HCT116 (cell line): ENCODE data around the gene TMEM217. TPM values are rescaled to one million over a fixed set of nuclear protein-coding genes. Genes with fewer than 3 reads are reported as not detected.

Source experiments
- ATAC-seq: fragments of 200-7000 bp; cut with Tn5 transposase; 2 replicates; pipeline ENCODE4 v1.9.1; 2020; ENCODE audit warnings: mild to moderate bottlenecking, moderate library complexity
- BruUV-seq: library from RNA; stranded (reverse); fragments of 400-500 nt; replicated peaks from 2 replicates; lab custom pipeline; 2021; lab: Mats Ljungman, UMichigan
- CTCF ChIA-PET: fragments of 300-600 bp; sonication (Branson Sonifier 250); formaldehyde crosslinking; loops from one replicate; lab custom pipeline; 2021; ENCODE audit warnings: antibody characterized with exemption; lab: Charles Lee
- POLR2A ChIA-PET: fragments of 300-600, 350-600 bp; sonication (Branson Sonifier 250); formaldehyde crosslinking; loops from one replicate; lab custom pipeline; 2021; ENCODE audit warnings: antibody characterized with exemption; lab: Charles Lee
- RAD21 ChIA-PET, 2 experiments: fragments of 300-600 bp; sonication (Branson Sonifier 250); formaldehyde crosslinking; loops; one replicate each; lab custom pipeline; 2023; ENCODE audit warnings: low total read pairs in 2 of 2; ENCODE audit not compliant: uncharacterized antibody in 2 of 2, unreplicated experiment in 2 of 2, low non-redundant PET in 1 of 2; lab: Charles Lee
- DNase-seq: peaks from one replicate; pipeline ENCODE4 v3.0.0-alpha.2; 2010; ENCODE audit warnings: low read depth, low spot score
- H2AFZ ChIP-seq: fragments of 200-600 bp; shearing (Covaris generic), sonication (generic); 2 replicates; pipeline ENCODE4 v1.6.1; 2017; ENCODE audit warnings: low read depth, mixed run types, mixed read lengths, antibody characterized with exemption, low read length; ENCODE audit not compliant: poor library complexity, severe bottlenecking
- H3K27ac ChIP-seq: 2 replicates; pipeline ENCODE4 v1.5.1; 2012; ENCODE audit warnings: low read depth, low read length
- H3K27me3 ChIP-seq: fragments of 200-600 bp; sonication (generic); 2 replicates; pipeline ENCODE4 v1.6.1; 2016; ENCODE audit warnings: mixed run types, low read length, mixed read lengths; ENCODE audit not compliant: insufficient read depth
- H3K36me3 ChIP-seq, 2 experiments: fragments of 200-500 bp in 1 of 2; fragments of 200-600 bp in 1 of 2; sonication (Bioruptor generic) in 1 of 2; sonication (generic) in 1 of 2; 2 replicates each; pipeline versions ENCODE4 v1.5.1 to v1.6.1; 2014 to 2016; ENCODE audit warnings: low read length in 2 of 2, inconsistent platforms in 1 of 2, mixed read lengths in 1 of 2, mixed run types in 1 of 2; ENCODE audit not compliant: insufficient read depth in 2 of 2, control insufficient read depth in 1 of 2
- H3K4me1 ChIP-seq, 2 experiments: fragments of 200-600 bp in 1 of 2; sonication (generic) in 1 of 2; 2 replicates each; pipeline versions ENCODE4 v1.5.1 to v1.6.1; 2012 to 2017; ENCODE audit warnings: low read length in 2 of 2, inconsistent platforms in 1 of 2, mild to moderate bottlenecking in 1 of 2, mixed read lengths in 1 of 2, mixed run types in 1 of 2, moderate library complexity in 1 of 2; ENCODE audit not compliant: insufficient read depth in 2 of 2, control insufficient read depth in 1 of 2
- H3K4me2 ChIP-seq: fragments of 200-600 bp; sonication (generic); 2 replicates; pipeline ENCODE4 v1.6.1; 2017; ENCODE audit warnings: mixed run types, low read length, mixed read lengths
- H3K4me3 ChIP-seq, 2 experiments: fragments of 200-600 bp in 1 of 2; sonication (generic) in 1 of 2; replicated peaks in 1 of 2; 2 replicates each; pipeline ENCODE4 v1.5.1; 2011 to 2016; ENCODE audit warnings: low read length in 2 of 2, control low read depth in 1 of 2, low read depth in 1 of 2, mild to moderate bottlenecking in 1 of 2, mixed read lengths in 1 of 2, mixed run types in 1 of 2
- H3K79me2 ChIP-seq: fragments of 200-600 bp; sonication (generic); 2 replicates; pipeline ENCODE4 v1.6.1; 2017; ENCODE audit warnings: mild to moderate bottlenecking, mixed run types, low read length, moderate library complexity, mixed read lengths; ENCODE audit not compliant: insufficient read depth
- H3K9ac ChIP-seq: fragments of 200-600 bp; sonication (generic); 2 replicates; pipeline ENCODE4 v1.6.1; 2016; ENCODE audit warnings: low read length, mixed read lengths
- H3K9me2 ChIP-seq: fragments of 200-600 bp; sonication (generic), shearing (Covaris generic); 2 replicates; pipeline ENCODE4 v1.6.1; 2017; ENCODE audit warnings: mixed run types, mild to moderate bottlenecking, moderate library complexity; ENCODE audit not compliant: insufficient read depth
- H3K9me3 ChIP-seq, 2 experiments: fragments of 200-500 bp in 1 of 2; fragments of 200-600 bp in 1 of 2; sonication (Bioruptor generic) in 1 of 2; sonication (generic) in 1 of 2; 2 replicates each; pipeline ENCODE4 v1.6.1; 2014 to 2017; ENCODE audit warnings: low read length in 2 of 2, mixed read lengths in 2 of 2, inconsistent platforms in 1 of 2, low read depth in 1 of 2, mild to moderate bottlenecking in 1 of 2, mixed run types in 1 of 2, moderate library complexity in 1 of 2; ENCODE audit not compliant: control insufficient read depth in 1 of 2, insufficient read depth in 1 of 2
- H4K20me1 ChIP-seq: fragments of 200-600 bp; sonication (generic), shearing (Covaris generic); 2 replicates; pipeline ENCODE4 v1.6.1; 2017; ENCODE audit warnings: mixed run types, mild to moderate bottlenecking, moderate library complexity; ENCODE audit not compliant: insufficient read depth
- CBX3 ChIP-seq: IDR thresholded peaks from 2 replicates; pipeline ENCODE4 v1.6.1; 2012; ENCODE audit warnings: low read depth
- CEBPB ChIP-seq: IDR thresholded peaks from 2 replicates; pipeline ENCODE4 v1.6.1; 2012; ENCODE audit warnings: low read depth
- EGR1 ChIP-seq: IDR thresholded peaks from 2 replicates; pipeline ENCODE4 v1.6.1; 2012; ENCODE audit warnings: low read depth
- EZH2 ChIP-seq: fragments of 200-600 bp; sonication (generic); IDR thresholded peaks from 2 replicates; pipeline ENCODE4 v1.6.1; 2017; ENCODE audit warnings: antibody characterized with exemption, mixed run types
- FOSL1 ChIP-seq: IDR thresholded peaks from 2 replicates; pipeline ENCODE4 v1.6.1; 2012; ENCODE audit warnings: low read depth
- JUND ChIP-seq: IDR thresholded peaks from 2 replicates; pipeline ENCODE4 v1.6.1; 2012
- POLR2A ChIP-seq: IDR thresholded peaks from 2 replicates; pipeline ENCODE4 v1.7.0; 2011; ENCODE audit warnings: borderline replicate concordance; ENCODE audit not compliant: insufficient read depth, insufficient read length; ENCODE audit errors: extremely low read depth
- POLR2AphosphoS5 ChIP-seq: IDR thresholded peaks from 2 replicates; pipeline ENCODE4 v1.6.1; 2011; ENCODE audit warnings: mild to moderate bottlenecking, low read depth, low read length, moderate library complexity
- SP1 ChIP-seq: IDR thresholded peaks from 2 replicates; pipeline ENCODE4 v1.6.1; 2012; ENCODE audit warnings: low read depth
- SRF ChIP-seq: IDR thresholded peaks from 2 replicates; pipeline ENCODE4 v1.6.1; 2012; ENCODE audit warnings: low read depth
- TCF7L2 ChIP-seq: IDR thresholded peaks from 2 replicates; pipeline ENCODE4 v1.7.0; 2011; ENCODE audit warnings: borderline replicate concordance, inconsistent platforms; ENCODE audit not compliant: insufficient read depth, insufficient read length; ENCODE audit errors: extremely low read depth
- ZNF274 ChIP-seq: fragments of 200-500 bp; sonication (Bioruptor generic); IDR thresholded peaks from 2 replicates; pipeline ENCODE4 v1.6.1; 2014; ENCODE audit warnings: mild to moderate bottlenecking, low read depth, low read length, inconsistent platforms
- intact Hi-C: fragments of 100-400 bp; cut with micrococcal nuclease; formaldehyde crosslinking; loops from 2 replicates; pipeline ENCODE4 v1.10.0; 2022
- total RNA-seq: library from RNA; stranded (reverse); gene quantifications from one replicate; pipeline ENCODE4 v1.2.1, GENCODE V29; 2021; ENCODE audit not compliant: unreplicated experiment
- TF ChIP-seq, protein P1 (sequence below): IDR thresholded peaks from 2 replicates; pipeline ENCODE4 v1.6.1; 2012
- TF ChIP-seq, protein P2 (sequence below): IDR thresholded peaks from 2 replicates; pipeline ENCODE4 v1.6.1; 2012; ENCODE audit warnings: low read depth

TMEM217 gene
- total RNA-seq, 1 experiment from 2014 or later, result 0.98 TPM

DNA sequence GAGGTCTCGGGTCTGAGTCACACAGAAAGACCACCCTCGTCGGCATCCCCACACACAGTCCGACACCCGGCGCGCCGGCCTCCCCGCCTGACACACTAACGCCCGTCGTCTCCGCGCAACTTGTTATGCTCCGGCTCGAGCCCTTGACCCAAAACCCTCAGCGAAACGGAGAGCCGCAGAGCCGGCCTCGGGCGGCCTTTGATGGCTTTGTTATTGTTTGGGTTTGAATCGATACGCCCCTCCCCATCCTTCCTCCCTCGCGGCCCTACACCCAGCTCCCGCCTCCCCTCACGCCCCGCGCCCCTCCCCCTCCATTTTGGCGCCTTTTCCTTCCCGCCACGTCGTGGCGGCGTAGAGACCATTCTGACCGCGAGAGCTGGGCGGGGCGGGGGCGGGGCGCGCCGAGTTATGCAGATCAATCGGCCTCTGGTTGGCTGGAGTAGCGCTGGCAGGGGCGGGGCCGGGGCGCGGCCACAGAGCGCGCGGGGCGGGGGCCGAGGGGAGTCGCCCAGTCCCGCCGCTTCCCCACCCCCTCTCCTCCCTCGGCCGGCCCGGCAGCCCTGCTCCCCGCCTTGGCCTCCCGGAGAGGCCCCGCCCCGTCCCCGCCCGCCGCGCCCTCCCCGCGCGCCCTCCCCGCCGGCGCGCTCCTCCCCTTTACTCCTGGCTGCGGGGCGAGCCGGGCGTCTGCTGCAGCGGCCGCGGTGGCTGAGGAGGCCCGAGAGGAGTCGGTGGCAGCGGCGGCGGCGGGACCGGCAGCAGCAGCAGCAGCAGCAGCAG is 88.3 kb downstream of the TMEM217 start, which contains the start of gene PIM1:
PIM1 (plus strand) TSS at position 657 of the 777 bp plus-strand sequence. CDS start 424 bp downstream, outside the sequence.
- peaks cover 14% of the 10 kb centered on the region; the same call in 1 of the 2 replicates for H3K79me2 ChIP-seq
- peak within 1 kb of the TSS; percentile 86 for H3K9ac ChIP-seq
- no TSS peak for BruUV-seq
- ATAC-seq (peak; percentile 87), DNase-seq (peak; percentile 87)
- peaks cover 19 to 34% of the 10 kb centered on the region in 2 experiments for H3K4me1 ChIP-seq
- TF ChIP-seq EZH2 (no peak), CEBPB (no peak), ZNF274 (no peak), TCF7L2 (peak; percentile 83), POLR2A (peak; percentile 25), SP1 (peak; percentile 70), POLR2AphosphoS5 (peak; percentile 72), FOSL1 (no peak), EGR1 (peak; percentile 71), SRF (no peak), CBX3 (peak; percentile 62; the same call in 1 of the 2 replicates), JUND (no peak)
- TF ChIP-seq, protein P1, sequence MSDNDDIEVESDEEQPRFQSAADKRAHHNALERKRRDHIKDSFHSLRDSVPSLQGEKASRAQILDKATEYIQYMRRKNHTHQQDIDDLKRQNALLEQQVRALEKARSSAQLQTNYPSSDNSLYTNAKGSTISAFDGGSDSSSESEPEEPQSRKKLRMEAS, result peak; percentile 87
- TF ChIP-seq, protein P2, sequence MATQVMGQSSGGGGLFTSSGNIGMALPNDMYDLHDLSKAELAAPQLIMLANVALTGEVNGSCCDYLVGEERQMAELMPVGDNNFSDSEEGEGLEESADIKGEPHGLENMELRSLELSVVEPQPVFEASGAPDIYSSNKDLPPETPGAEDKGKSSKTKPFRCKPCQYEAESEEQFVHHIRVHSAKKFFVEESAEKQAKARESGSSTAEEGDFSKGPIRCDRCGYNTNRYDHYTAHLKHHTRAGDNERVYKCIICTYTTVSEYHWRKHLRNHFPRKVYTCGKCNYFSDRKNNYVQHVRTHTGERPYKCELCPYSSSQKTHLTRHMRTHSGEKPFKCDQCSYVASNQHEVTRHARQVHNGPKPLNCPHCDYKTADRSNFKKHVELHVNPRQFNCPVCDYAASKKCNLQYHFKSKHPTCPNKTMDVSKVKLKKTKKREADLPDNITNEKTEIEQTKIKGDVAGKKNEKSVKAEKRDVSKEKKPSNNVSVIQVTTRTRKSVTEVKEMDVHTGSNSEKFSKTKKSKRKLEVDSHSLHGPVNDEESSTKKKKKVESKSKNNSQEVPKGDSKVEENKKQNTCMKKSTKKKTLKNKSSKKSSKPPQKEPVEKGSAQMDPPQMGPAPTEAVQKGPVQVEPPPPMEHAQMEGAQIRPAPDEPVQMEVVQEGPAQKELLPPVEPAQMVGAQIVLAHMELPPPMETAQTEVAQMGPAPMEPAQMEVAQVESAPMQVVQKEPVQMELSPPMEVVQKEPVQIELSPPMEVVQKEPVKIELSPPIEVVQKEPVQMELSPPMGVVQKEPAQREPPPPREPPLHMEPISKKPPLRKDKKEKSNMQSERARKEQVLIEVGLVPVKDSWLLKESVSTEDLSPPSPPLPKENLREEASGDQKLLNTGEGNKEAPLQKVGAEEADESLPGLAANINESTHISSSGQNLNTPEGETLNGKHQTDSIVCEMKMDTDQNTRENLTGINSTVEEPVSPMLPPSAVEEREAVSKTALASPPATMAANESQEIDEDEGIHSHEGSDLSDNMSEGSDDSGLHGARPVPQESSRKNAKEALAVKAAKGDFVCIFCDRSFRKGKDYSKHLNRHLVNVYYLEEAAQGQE, result no peak
- no peaks in the 10 kb centered on the region for H3K9me2 ChIP-seq
- peak within 1 kb of the TSS; percentile 94 for H3K4me2 ChIP-seq
- peak within 1 kb of the TSS; percentile 73; the same call in 1 of the 2 replicates for H3K27ac ChIP-seq
- peak within 1 kb of the TSS; percentile 77 to 81 for H3K4me3 ChIP-seq
- H2AFZ ChIP-seq, result peak within 1 kb of the TSS; percentile 58
- CTCF ChIA-PET, result interaction anchor here (0.7 to 5.0 kb wide), 8 partner anchors 11 to 149 kb away, joined by 4 to 59 read pairs (median 10); no protein-coding TSS in a partner anchor
- peaks cover 4% of the 10 kb centered on the region; the same call in 1 of the 2 replicates for H4K20me1 ChIP-seq
- RAD21 ChIA-PET, result interaction anchor here (0.7 to 3.5 kb wide), 5 partner anchors 116 to 187 kb away, joined by 3 to 25 read pairs (median 5); no protein-coding TSS in a partner anchor
- peaks cover 20 to 21% of the 10 kb centered on the region in 2 experiments; a peak in 3 of 4 replicates for H3K36me3 ChIP-seq
- POLR2A ChIA-PET, result interaction anchor here (0.8 to 4.4 kb wide), 5 partner anchors 9 to 112 kb away, joined by 3 to 24 read pairs (median 4); no protein-coding TSS in a partner anchor
- no peaks in the 10 kb centered on the region for H3K9me3 ChIP-seq
- intact Hi-C loops, result no loop called here
- no peaks in the 10 kb centered on the region for H3K27me3 ChIP-seq
